ENCODE measurements around the gene IL10RB. TPM values are rescaled to one million over a fixed set of nuclear protein-coding genes. Genes with fewer than 3 reads are reported as not detected.

The IL10RB gene
- total and polyA plus RNA-seq, 2 of the 4 experiments (the other 2 are of a cell fraction) = 20.1 to 45.2 TPM

DNA sequence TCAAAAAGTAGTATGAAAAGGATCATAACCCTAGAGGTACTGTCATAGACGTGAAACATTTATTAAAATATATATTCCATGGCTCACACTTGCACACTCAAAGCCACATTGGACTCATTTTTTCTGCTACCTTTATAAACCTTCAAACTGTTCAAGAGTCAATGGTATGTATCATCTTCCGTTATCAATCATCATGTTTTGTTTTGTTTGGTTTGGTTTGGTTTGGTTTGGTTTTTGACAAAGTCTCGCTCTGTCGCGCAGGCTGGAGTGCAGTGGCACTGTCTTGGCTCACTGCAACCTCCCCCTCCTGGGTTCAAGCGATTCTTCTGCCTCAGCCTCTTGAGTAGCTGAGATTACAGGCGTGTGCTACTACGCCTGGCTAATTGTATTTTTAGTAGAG lies 34.6 kb upstream of the IL10RB start:
- Histone ChIP-seq H3K18ac (ENCODE audit: low read depth, low read length) (no peak overlapping the region), H3K9me3 (ENCODE audit: control insufficient read depth, insufficient read depth, low read length) (no peaks in the 10 kb centered on the region), H3K4me1 (ENCODE audit: control insufficient read depth, insufficient read depth, low read length) (peaks cover 1% of the 10 kb centered on the region), H3K56ac (ENCODE audit: extremely low read depth, insufficient read depth, low read length) (no peak overlapping the region), H2BK20ac (ENCODE audit: low read depth, low read length) (no peak overlapping the region), H4K5ac (ENCODE audit: low read depth, low read length) (no peak overlapping the region), H3K27ac (ENCODE audit: insufficient read depth, low read length) (no peak overlapping the region), H4K8ac (ENCODE audit: low read depth in 2 of 2, low read length in 2 of 2) (no peak overlapping the region), H4K20me1 (ENCODE audit: insufficient read depth, low read length) (peaks cover 13% of the 10 kb centered on the region), H3K9me1 (ENCODE audit: insufficient read depth, low read length) (peaks cover 5% of the 10 kb centered on the region; the same call in 1 of the 2 replicates), H3K14ac (replicated peaks; ENCODE audit: low read depth, low read length) (no peak overlapping the region), H2AFZ (replicated peaks; ENCODE audit: low read length, poor library complexity) (no peak overlapping the region), H3K79me1 (ENCODE audit: low read depth in 1 of 2, low read length in 2 of 2) (peaks cover 17 to 41% of the 10 kb centered on the region in 2 experiments), H2BK5ac (ENCODE audit: low read depth, low read length, poor library complexity, severe bottlenecking) (no peak overlapping the region), H4K91ac (ENCODE audit: insufficient read depth, low read depth, low read length) (no peak overlapping the region), H3K23ac (ENCODE audit: low read depth, low read length) (no peak overlapping the region), H2BK120ac (ENCODE audit: low read depth, low read length) (no peak overlapping the region), H2AK5ac (ENCODE audit: low read depth, low read length) (no peak overlapping the region), H3K27me3 (ENCODE audit: control insufficient read depth, insufficient read depth, low read length) (no peaks in the 10 kb centered on the region; the same call in 1 of the 2 replicates), H3K4me2 (ENCODE audit: low read depth, low read length) (0 out of 2 replicates have a peak overlapping the region, but pooled peaks have one; percentile 21), H2AK9ac (replicated peaks; ENCODE audit: low read depth, low read length, poor library complexity) (no peak overlapping the region), H3K4me3 (ENCODE audit: insufficient read depth, low read depth, low read length) (no peak overlapping the region), H2BK15ac (ENCODE audit: low read depth, low read length) (no peak overlapping the region), H3K9ac (ENCODE audit: low read depth, low read length) (no peak overlapping the region), H3K36me3 (ENCODE audit: control insufficient read depth, insufficient read depth, low read length) (no peaks in the 10 kb centered on the region), H3K4ac (ENCODE audit: low read depth, low read length) (no peak overlapping the region)
- ATAC-seq (ENCODE audit: low read depth) (no peak), DNase-seq (no peak)
- dilution Hi-C loops (cut with HindIII; ENCODE audit: low sequenced_read_pairs, unreplicated experiment) (no loop called here), intact Hi-C loops (cut with micrococcal nuclease) (no loop called here), in situ Hi-C loops (cut with MboI; ENCODE audit: low sequenced_read_pairs) (no loop called here)
- TF ChIP-seq, protein P1, sequence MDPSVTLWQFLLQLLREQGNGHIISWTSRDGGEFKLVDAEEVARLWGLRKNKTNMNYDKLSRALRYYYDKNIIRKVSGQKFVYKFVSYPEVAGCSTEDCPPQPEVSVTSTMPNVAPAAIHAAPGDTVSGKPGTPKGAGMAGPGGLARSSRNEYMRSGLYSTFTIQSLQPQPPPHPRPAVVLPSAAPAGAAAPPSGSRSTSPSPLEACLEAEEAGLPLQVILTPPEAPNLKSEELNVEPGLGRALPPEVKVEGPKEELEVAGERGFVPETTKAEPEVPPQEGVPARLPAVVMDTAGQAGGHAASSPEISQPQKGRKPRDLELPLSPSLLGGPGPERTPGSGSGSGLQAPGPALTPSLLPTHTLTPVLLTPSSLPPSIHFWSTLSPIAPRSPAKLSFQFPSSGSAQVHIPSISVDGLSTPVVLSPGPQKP (IDR thresholded peaks at IDR 0.05; ENCODE audit: borderline replicate concordance, low read depth, low read length) = no peak
- TF ChIP-seq FOS (IDR thresholded peaks at IDR 0.05; ENCODE audit: low read depth, low read length) (no peak), RFX5 (IDR thresholded peaks at IDR 0.05; ENCODE audit: low read depth, low read length) (no peak), RCOR1 (IDR thresholded peaks at IDR 0.05; ENCODE audit: insufficient replicate concordance, low read length) (no peak), NFE2L2 (IDR thresholded peaks at IDR 0.05; ENCODE audit: low read depth, low read length) (no peak), SMC3 (IDR thresholded peaks at IDR 0.05; ENCODE audit: low read depth, low read length) (no peak), BHLHE40 (IDR thresholded peaks at IDR 0.05; ENCODE audit: low read depth, low read length) (no peak), CHD1 (IDR thresholded peaks at IDR 0.05; ENCODE audit: low read depth, low read length) (no peak)
- TF ChIP-seq, protein P2, sequence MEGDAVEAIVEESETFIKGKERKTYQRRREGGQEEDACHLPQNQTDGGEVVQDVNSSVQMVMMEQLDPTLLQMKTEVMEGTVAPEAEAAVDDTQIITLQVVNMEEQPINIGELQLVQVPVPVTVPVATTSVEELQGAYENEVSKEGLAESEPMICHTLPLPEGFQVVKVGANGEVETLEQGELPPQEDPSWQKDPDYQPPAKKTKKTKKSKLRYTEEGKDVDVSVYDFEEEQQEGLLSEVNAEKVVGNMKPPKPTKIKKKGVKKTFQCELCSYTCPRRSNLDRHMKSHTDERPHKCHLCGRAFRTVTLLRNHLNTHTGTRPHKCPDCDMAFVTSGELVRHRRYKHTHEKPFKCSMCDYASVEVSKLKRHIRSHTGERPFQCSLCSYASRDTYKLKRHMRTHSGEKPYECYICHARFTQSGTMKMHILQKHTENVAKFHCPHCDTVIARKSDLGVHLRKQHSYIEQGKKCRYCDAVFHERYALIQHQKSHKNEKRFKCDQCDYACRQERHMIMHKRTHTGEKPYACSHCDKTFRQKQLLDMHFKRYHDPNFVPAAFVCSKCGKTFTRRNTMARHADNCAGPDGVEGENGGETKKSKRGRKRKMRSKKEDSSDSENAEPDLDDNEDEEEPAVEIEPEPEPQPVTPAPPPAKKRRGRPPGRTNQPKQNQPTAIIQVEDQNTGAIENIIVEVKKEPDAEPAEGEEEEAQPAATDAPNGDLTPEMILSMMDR (conservative IDR thresholded peaks at IDR 0.05; ENCODE audit: low read depth, low read length) = no peak
- TF ChIP-seq, protein P3, sequence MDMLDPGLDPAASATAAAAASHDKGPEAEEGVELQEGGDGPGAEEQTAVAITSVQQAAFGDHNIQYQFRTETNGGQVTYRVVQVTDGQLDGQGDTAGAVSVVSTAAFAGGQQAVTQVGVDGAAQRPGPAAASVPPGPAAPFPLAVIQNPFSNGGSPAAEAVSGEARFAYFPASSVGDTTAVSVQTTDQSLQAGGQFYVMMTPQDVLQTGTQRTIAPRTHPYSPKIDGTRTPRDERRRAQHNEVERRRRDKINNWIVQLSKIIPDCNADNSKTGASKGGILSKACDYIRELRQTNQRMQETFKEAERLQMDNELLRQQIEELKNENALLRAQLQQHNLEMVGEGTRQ (IDR thresholded peaks at IDR 0.05; ENCODE audit: low read depth, low read length) = no peak
- ChIA-PET POLR2A (ENCODE audit: unreplicated experiment) (interaction anchor here (0.5 to 0.6 kb wide), 2 partner anchors 418 to 1279 kb away, joined by 3 to 15 read pairs; no protein-coding TSS in a partner anchor), CTCF (no interaction called here)
- no CpG with 5 or more reads among the region's 8 CpGs for WGBS, 2 experiments (ENCODE audit: extremely low coverage in 2 of 2, insufficient read length in 1 of 2)
- BruUV-seq (replicated peaks) = no TSS peak

Data from IMR-90 (cell line).